Esophagus muscularis mucosa (tissue), 4 donors: ENCODE results near the gene FCAMR.

Experiments
- CTCF ChIP-seq, 3 experiments: fragments of 200-600 bp in 2 of 3; fragments of 450-650 bp in 1 of 3; sonication (generic) in 2 of 3; IDR thresholded peaks; one replicate each; pipeline ENCODE4 v1.5.1; 2017 to 2019; ENCODE audit warnings: antibody characterized with exemption in 3 of 3, mild to moderate bottlenecking in 2 of 3, moderate library complexity in 1 of 3
- EP300 ChIP-seq: sonication (generic); formaldehyde crosslinking; IDR thresholded peaks from one replicate; pipeline ENCODE4 v1.6.1; 2017; ENCODE audit warnings: antibody characterized with exemption
- POLR2A ChIP-seq: fragments of 450-650 bp; IDR thresholded peaks from one replicate; pipeline ENCODE4 v1.6.1; 2017; ENCODE audit warnings: antibody characterized with exemption, moderate library complexity, mild to moderate bottlenecking, low read depth

- TF ChIP-seq CTCF (IDR thresholded peaks at IDR 0.05), result no peak
- no peak for TF ChIP-seq POLR2A
- TF ChIP-seq EP300, result no peak
Observed at GRCh38 chr1:206937425-206937824, 32.8 kb downstream of the FCAMR start.
